Measurements from ENCODE around the gene THEM4.
"Not testable (repeated sequence)": the region's sequence is repeated elsewhere in the genome, so short reads cannot be mapped to it uniquely, and the experiment has no call there.

The THEM4 gene

GRCh38 chr1:151858886-151859665 lies 50.2 kb downstream of the THEM4 start:
- no peak for DNase-seq (ENCODE audit: low read depth)

GRCh38 chr1:151858030-151858746 lies 51.1 kb downstream of the THEM4 start:
- DNase-seq (ENCODE audit: low read depth), result no peak

DNA sequence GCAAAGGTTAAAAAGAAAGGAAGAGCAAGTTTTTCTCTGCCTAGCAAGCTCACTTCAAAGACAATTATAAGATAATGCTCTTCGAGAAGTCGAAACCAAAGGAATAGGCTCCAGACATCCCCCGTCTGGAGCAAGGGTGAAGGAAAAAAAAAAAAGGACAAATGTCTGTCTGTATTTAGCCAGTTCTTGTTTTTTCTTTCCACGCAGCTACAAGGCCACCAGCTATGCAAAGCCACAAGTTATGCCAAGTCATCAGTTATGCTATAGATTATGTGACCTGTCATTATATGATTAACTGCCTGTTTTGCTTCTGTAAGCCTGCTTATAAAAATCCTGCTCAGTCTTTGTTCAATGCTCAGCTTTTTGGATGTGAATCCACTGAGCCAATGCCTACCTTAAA lies 53.4 kb downstream of the THEM4 start:
- no peak for DNase-seq (ENCODE audit: low read depth)

DNA sequence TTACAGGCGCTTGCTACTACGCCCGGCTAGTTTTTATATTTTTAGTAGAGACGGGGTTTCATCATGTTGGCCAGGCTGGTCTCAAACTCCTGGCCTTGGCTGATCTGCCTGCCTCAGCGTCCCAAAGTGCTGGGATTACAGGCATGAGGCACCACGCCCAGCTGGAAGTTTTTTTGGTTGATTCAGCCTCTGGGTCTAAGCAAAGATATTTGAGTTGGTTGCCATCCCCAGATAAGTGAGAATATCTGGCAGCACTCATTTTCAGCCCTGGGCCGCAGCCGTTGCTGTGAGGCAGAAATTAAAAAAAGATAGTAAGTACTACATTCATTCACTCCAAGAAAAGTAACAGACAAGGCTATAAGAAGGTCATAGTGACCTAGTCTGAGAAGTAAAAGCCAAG lies 53.8 kb downstream of the THEM4 start:
- not testable (repeated sequence) for DNase-seq (ENCODE audit: low read depth)

GRCh38 chr1:151854658-151855057 lies 54.7 kb downstream of the THEM4 start:
- no peak for DNase-seq (ENCODE audit: low read depth)

GRCh38 chr1:151853411-151853943 lies 55.8 kb downstream of the THEM4 start, which contains the start of gene THEM5:
THEM5 (minus strand) TSS chr1:151853712; CDS start chr1:151853565, 147 bp downstream.
- DNase-seq (ENCODE audit: low read depth), result no peak

GRCh38 chr1:151852733-151853132 lies 56.6 kb downstream of the THEM4 start:
- DNase-seq (ENCODE audit: low read depth), result no peak

- DNase-seq (ENCODE audit: low read depth), result no peak
Measured at GRCh38 chr1:151851886-151852285, 57.4 kb downstream of the THEM4 start.

DNA sequence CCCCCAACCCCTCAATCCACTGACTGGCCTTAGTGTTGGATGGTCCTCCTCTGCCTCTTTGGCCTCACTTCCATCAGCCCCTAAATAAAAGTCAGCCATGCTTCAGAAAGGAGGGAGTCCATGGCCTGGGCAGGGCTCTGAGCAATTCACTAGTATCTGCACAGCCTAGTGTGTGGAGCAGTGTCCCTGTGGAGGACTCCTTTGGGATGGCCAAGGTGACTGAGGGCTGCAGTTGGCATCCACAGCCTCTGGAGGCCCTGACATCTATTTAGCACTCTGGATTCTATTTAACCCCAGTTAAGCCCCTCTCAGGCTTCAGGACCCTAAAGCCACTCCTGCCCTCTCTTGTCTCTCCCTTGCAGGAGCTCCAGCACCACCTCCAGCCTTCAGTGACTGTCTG lies 59.4 kb downstream of the THEM4 start:
- DNase-seq (ENCODE audit: low read depth), result no peak

DNA sequence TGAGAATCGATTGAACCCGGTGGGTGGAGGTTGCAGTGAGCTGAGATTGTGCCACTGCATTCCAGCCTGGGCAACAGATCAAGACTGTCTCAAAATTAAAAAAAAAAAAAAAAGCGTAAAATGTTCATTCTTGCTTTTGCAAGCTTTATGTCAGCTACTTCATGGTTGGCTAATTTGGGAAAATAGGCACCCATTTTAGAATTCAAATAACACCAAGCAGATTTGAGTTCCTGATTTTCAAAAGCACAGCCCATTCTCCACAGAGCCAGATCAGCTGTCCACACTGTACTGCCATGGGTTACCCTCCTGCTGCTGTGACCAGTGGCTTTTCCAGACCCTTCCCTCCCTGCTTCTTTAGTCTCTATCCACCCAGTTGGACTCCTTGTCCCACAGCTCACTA lies 60.2 kb downstream of the THEM4 start:
- DNase-seq (ENCODE audit: low read depth), result no peak

- no peak for DNase-seq (ENCODE audit: low read depth)
Measured at GRCh38 chr1:151847867-151848596, 61.3 kb downstream of the THEM4 start.

GRCh38 chr1:151846686-151847237 lies 62.5 kb downstream of the THEM4 start:
- DNase-seq (ENCODE audit: low read depth), result no peak

DNA sequence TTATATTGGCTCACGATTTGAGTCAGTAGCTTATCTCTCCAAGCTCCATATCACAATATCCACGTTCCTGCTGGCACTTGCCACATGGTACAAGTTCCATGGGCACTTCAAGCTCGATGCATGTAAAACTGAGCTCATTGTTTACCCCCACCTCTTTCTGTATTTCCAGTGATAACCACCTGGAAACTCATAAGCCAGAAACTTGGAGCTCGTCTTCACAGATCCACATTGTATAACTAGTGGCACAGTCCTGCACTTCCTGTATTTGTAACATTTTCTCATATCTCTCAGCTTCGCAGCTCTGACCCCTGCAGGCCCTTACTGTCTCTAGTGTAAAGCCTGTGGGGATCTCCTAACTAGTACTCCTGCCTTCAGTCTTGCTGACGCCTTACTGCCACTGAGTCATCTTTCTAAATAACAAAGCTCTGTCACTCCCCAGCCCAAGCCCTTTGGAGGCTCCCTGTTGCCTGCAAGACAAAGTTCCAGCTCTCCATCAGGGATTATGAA lies 63.2 kb downstream of the THEM4 start:
- DNase-seq (ENCODE audit: low read depth), result no peak

DNA sequence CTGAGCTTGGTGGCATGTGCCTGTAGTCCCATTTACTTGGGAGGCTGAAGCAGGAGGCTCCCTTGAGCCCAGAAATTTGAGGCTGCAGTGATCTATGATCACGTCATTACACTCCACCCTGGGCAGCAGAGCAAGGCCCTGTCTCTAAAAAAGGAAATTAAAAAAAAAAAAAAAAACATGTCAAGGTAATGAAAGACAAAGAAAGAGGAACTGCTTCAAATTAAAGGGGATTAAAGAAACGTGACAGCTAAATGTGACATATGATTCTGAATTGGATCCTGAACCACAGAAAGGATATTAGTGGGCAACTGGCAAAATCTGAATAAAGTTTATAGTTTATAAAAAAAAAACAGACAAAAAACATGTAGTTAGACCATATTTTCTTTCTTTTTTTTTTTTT lies 65.9 kb downstream of the THEM4 start:
- no peak for DNase-seq (ENCODE audit: low read depth)

DNA sequence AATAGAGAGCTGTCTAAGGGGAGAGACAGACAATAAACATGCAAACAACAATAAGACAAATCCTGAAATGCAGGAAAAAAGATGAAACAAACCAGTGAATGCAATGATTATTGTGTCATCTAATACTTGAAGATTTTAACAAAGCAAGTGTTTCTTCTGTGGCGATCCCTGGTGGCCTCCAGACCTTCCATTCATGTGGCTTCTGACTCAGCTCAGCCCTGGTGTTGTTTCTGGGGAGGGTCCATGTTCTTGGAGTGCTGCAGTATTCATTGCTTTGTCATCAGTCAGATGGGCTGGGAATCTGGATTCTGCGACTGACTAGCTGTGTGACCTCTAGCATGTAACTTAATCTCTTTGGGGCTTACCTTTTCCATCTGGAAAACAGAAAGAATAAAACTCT lies 68.2 kb downstream of the THEM4 start:
- no peak for DNase-seq (ENCODE audit: low read depth)

GRCh38 chr1:151840421-151840820 lies 68.9 kb downstream of the THEM4 start:
- no peak for DNase-seq (ENCODE audit: low read depth)

DNA sequence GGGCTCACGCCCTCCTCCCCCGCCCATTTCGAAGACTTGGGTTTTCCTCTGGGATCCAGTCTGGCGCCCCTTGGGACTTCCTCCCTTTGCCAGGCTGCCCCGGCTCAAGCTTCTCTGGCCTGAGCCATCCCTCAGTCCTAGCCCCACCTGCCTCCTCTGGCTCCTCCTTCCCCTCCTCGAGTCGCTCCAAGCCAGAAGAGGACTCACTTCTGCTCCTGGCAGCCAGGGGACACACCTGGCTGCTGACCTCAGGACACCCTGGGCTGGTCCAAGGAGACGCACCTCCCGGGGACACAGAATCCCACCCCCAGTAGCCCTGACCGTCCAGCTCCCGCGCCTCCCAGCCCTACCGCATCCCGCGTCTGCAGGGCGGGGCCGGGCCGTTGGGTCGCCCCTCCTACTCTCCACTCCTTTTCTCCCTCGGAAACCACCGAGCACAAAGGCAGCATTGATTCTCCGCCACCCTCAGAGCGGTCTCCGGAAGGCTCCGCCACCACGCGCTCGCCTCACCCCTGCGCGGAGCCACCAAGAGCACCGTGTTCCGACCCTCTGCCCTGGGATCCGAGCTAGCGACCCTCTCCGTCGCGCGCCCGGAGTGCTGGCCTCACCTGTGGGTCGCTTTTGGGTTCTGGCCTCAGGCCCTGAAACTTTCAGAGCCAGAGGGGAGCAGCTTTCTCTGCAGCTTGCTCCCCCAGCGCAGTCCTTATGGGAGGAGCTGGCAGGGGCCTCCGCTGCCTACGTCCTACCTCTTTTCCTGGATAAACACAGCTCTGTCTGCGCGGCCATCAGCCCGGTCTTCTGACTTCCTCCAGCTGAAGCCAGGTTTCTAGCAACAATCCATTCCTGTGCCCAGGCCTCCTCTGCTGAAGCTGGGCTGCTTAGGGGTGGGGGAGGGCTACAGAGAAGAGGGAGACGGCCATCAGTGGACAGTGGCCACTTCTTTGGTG lies 69.6 kb downstream of the THEM4 start, which contains the start of gene C2CD4D:
Gene C2CD4D (minus strand): TSS at position 364 of the 947 bp plus-strand sequence. CDS start 831 bp downstream, outside the sequence.
- DNase-seq (ENCODE audit: low read depth), result no peak

- DNase-seq (ENCODE audit: low read depth), result no peak
Measured at GRCh38 chr1:151839082-151839412, 70.3 kb downstream of the THEM4 start.

DNA sequence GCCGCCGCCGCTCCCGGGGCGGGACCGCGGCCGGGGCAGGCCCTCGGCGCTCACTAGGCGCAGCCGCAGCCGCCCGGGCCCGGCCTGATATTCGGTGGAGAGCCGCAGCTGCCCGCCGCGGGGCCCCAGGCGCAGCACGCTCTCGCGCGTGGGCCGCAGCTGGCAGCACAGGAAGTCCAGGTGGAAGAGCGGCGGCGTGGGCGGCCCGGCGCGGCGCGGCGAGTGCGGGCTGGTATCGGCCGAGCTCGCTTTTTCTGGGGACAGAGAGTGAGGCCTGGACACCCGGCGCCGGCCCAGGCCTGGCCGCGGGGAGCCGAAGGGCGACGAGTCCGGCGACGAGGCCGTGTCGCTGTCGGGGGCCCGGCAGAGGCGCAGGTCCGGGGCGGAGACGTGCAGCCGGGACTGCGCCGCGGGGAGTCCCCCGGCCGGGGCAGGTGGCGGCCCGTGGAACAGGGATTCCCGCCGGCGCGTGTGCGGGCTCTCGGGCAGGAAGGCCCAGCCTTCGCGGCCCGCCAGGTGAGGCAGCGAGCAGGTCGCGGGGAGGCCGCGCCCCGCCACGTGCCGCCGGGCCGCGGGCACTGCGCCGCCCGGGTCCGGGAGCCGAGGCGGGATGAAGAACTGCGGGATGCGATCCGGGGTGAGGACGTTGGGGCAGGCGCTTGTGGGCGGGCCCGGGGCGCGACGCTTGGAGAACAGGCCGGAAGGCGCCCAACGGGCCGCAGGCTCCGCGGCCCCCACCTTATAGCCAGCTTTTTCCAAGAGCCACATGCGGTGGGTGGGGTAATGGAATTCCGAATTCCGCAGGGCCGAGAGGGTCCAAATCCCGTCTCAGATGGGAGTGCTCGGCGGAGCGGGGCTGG lies 70.9 kb downstream of the THEM4 start:
- DNase-seq (ENCODE audit: low read depth), result no peak

- no peak for DNase-seq (ENCODE audit: low read depth)
Measured at GRCh38 chr1:151837884-151838221, 71.5 kb downstream of the THEM4 start.

All from CMK (cell line).